HEK293 (cell line): ENCODE measurements around the gene ANKRD34B.

Experiments
- CTCF ChIA-PET: fragments of 350-600 bp; formaldehyde crosslinking; extraction: SDS; loops from one replicate; lab custom pipeline; 2021; ENCODE audit warnings: antibody characterized with exemption; lab: Yijun Ruan, JAX
- POLR2A ChIA-PET: fragments of 300-600 bp; formaldehyde crosslinking; extraction: SDS; loops from one replicate; lab custom pipeline; 2020; ENCODE audit warnings: antibody characterized with exemption, inconsistent platforms; lab: Yijun Ruan, JAX
- H3K27ac ChIP-seq: fragments of 200-500 bp; sonication (Bioruptor generic); 2 replicates; pipeline ENCODE4 v1.5.1; 2014; ENCODE audit warnings: low read depth, low read length, control low read depth, inconsistent platforms; ENCODE audit errors: extremely low read depth
- H3K36me3 ChIP-seq, 2 experiments: fragments of 200-500 bp in 1 of 2; sonication (Bioruptor generic) in 1 of 2; 1 replicate in 1 of 2; 2 replicates in 1 of 2; pipeline ENCODE4 v1.5.1; 2014 to 2017; ENCODE audit warnings: inconsistent platforms in 2 of 2, low read length in 2 of 2; ENCODE audit not compliant: control insufficient read depth in 2 of 2, insufficient read depth in 1 of 2
- H3K4me1 ChIP-seq: fragments of 200-500 bp; sonication (Bioruptor generic); 2 replicates; pipeline ENCODE4 v1.5.1; 2014; ENCODE audit warnings: mild to moderate bottlenecking, low read length, inconsistent platforms; ENCODE audit not compliant: control insufficient read depth, insufficient read depth
- H3K4me3 ChIP-seq: 2 replicates; pipeline ENCODE4 v1.5.1; 2011; ENCODE audit warnings: low read depth, mild to moderate bottlenecking, control low read depth, low read length, moderate library complexity
- H3K9me3 ChIP-seq: fragments of 200-500 bp; sonication (Bioruptor generic); 2 replicates; pipeline ENCODE4 v1.5.1; 2014; ENCODE audit warnings: low read depth, low read length, inconsistent platforms; ENCODE audit not compliant: control insufficient read depth, insufficient read depth
- BCL11A ChIP-seq: fragments of 450-650 bp; formaldehyde crosslinking; IDR thresholded peaks from 2 replicates; pipeline ENCODE4 v1.5.1; 2016; ENCODE audit warnings: low read depth, missing biosample characterization, missing genetic modification characterization
- EGR2 ChIP-seq: fragments of 450-650 bp; formaldehyde crosslinking; IDR thresholded peaks from 2 replicates; pipeline ENCODE4 v1.5.1; 2016; ENCODE audit warnings: low read depth, missing biosample characterization, missing genetic modification characterization
- GLIS1 ChIP-seq: fragments of 450-650 bp; formaldehyde crosslinking; IDR thresholded peaks from 2 replicates; pipeline ENCODE4 v1.5.1; 2016; ENCODE audit warnings: missing biosample characterization, missing genetic modification characterization
- KLF10 ChIP-seq: fragments of 450-650 bp; IDR thresholded peaks from 2 replicates; pipeline ENCODE4 v1.5.1; 2018; ENCODE audit warnings: missing biosample characterization, mild to moderate bottlenecking, missing genetic modification characterization
- OSR2 ChIP-seq: fragments of 450-650 bp; formaldehyde crosslinking; IDR thresholded peaks from 2 replicates; pipeline ENCODE4 v1.5.1; 2016; ENCODE audit warnings: missing biosample characterization, missing genetic modification characterization
- SETDB1 ChIP-seq: IDR thresholded peaks from one replicate; pipeline ENCODE4 v1.6.1; 2017; ENCODE audit warnings: mild to moderate bottlenecking, low read length, moderate library complexity, mixed read lengths; ENCODE audit not compliant: insufficient read length
- ZBTB1 ChIP-seq: fragments of 450-650 bp; formaldehyde crosslinking; IDR thresholded peaks from 2 replicates; pipeline ENCODE4 v1.5.1; 2016; ENCODE audit warnings: missing biosample characterization, missing genetic modification characterization
- ZBTB7A ChIP-seq: fragments of 450-650 bp; formaldehyde crosslinking; IDR thresholded peaks from 2 replicates; pipeline ENCODE4 v1.5.1; 2016; ENCODE audit warnings: low read depth, missing biosample characterization, missing genetic modification characterization
- ZNF133 ChIP-seq: fragments of 450-650 bp; formaldehyde crosslinking; IDR thresholded peaks from 2 replicates; pipeline ENCODE4 v1.5.1; 2016; ENCODE audit warnings: missing biosample characterization, missing genetic modification characterization
- ZNF155 ChIP-seq: fragments of 450-650 bp; formaldehyde crosslinking; IDR thresholded peaks from 2 replicates; pipeline ENCODE4 v1.5.1; 2016; ENCODE audit warnings: missing biosample characterization, missing genetic modification characterization
- ZNF184 ChIP-seq: fragments of 450-650 bp; IDR thresholded peaks from 2 replicates; pipeline ENCODE4 v1.5.1; 2018; ENCODE audit warnings: missing biosample characterization, mild to moderate bottlenecking, missing genetic modification characterization
- ZNF202 ChIP-seq: fragments of 450-650 bp; formaldehyde crosslinking; IDR thresholded peaks from 2 replicates; pipeline ENCODE4 v1.5.1; 2016; ENCODE audit warnings: missing biosample characterization, missing genetic modification characterization, borderline replicate concordance
- ZNF341 ChIP-seq: fragments of 450-650 bp; formaldehyde crosslinking; IDR thresholded peaks from 2 replicates; pipeline ENCODE4; 2016; ENCODE audit warnings: low read depth, missing biosample characterization, missing genetic modification characterization
- ZNF350 ChIP-seq: fragments of 450-650 bp; formaldehyde crosslinking; IDR thresholded peaks from 2 replicates; pipeline ENCODE4 v1.5.0; 2017; ENCODE audit warnings: missing biosample characterization, mild to moderate bottlenecking, missing genetic modification characterization
- ZNF394 ChIP-seq: fragments of 450-650 bp; formaldehyde crosslinking; IDR thresholded peaks from 2 replicates; pipeline ENCODE4 v1.5.1; 2016; ENCODE audit warnings: missing biosample characterization, missing genetic modification characterization, mild to moderate bottlenecking, moderate library complexity, borderline replicate concordance
- ZNF677 ChIP-seq: fragments of 450-650 bp; IDR thresholded peaks from 2 replicates; pipeline ENCODE4 v1.5.0; 2018; ENCODE audit warnings: missing biosample characterization, mild to moderate bottlenecking, missing genetic modification characterization, moderate library complexity
- ZNF701 ChIP-seq: fragments of 450-650 bp; formaldehyde crosslinking; IDR thresholded peaks from 2 replicates; pipeline ENCODE4 v1.5.1; 2016; ENCODE audit warnings: missing biosample characterization, missing genetic modification characterization
- ZNF777 ChIP-seq: fragments of 450-650 bp; formaldehyde crosslinking; IDR thresholded peaks from 2 replicates; pipeline ENCODE4 v1.5.1; 2017; ENCODE audit warnings: missing biosample characterization, missing genetic modification characterization, borderline replicate concordance
- TF ChIP-seq, protein P1 (sequence below): fragments of 450-650 bp; formaldehyde crosslinking; IDR thresholded peaks from 2 replicates; pipeline ENCODE4 v1.5.1; 2016; ENCODE audit warnings: missing biosample characterization, missing genetic modification characterization
- TF ChIP-seq, protein P2 (sequence below): fragments of 450-650 bp; IDR thresholded peaks from 2 replicates; pipeline ENCODE4 v1.5.1; 2018; ENCODE audit warnings: missing biosample characterization, mild to moderate bottlenecking, missing genetic modification characterization
- TF ChIP-seq, protein P3 (sequence below): fragments of 450-650 bp; formaldehyde crosslinking; IDR thresholded peaks from 2 replicates; pipeline ENCODE4 v1.5.1; 2016; ENCODE audit warnings: missing biosample characterization, missing genetic modification characterization
- TF ChIP-seq, protein P4 (sequence below): fragments of 450-650 bp; formaldehyde crosslinking; IDR thresholded peaks from 2 replicates; pipeline ENCODE4 v1.5.1; 2016; ENCODE audit warnings: missing biosample characterization, missing genetic modification characterization

The ANKRD34B gene

DNA sequence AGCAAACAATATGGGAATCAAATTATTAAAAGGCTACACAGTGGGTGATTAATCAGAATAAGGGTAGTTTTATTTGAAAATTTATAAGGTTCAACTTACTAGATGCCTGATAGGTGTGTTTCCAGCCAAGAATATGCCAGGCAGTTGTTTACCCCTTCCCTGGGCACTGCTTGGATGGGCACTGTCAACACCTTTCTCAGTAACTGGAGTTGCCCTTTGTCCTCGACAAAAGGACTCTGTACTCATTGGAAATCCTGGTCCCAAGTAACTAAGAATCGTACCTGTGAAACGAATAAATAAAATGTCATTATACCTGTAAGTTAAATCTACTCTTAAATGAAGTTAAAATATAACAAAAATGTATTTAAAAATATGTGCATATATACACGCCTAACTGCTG lies 15.0 kb downstream of the ANKRD34B start (continued):
- TF ChIP-seq, protein P1, sequence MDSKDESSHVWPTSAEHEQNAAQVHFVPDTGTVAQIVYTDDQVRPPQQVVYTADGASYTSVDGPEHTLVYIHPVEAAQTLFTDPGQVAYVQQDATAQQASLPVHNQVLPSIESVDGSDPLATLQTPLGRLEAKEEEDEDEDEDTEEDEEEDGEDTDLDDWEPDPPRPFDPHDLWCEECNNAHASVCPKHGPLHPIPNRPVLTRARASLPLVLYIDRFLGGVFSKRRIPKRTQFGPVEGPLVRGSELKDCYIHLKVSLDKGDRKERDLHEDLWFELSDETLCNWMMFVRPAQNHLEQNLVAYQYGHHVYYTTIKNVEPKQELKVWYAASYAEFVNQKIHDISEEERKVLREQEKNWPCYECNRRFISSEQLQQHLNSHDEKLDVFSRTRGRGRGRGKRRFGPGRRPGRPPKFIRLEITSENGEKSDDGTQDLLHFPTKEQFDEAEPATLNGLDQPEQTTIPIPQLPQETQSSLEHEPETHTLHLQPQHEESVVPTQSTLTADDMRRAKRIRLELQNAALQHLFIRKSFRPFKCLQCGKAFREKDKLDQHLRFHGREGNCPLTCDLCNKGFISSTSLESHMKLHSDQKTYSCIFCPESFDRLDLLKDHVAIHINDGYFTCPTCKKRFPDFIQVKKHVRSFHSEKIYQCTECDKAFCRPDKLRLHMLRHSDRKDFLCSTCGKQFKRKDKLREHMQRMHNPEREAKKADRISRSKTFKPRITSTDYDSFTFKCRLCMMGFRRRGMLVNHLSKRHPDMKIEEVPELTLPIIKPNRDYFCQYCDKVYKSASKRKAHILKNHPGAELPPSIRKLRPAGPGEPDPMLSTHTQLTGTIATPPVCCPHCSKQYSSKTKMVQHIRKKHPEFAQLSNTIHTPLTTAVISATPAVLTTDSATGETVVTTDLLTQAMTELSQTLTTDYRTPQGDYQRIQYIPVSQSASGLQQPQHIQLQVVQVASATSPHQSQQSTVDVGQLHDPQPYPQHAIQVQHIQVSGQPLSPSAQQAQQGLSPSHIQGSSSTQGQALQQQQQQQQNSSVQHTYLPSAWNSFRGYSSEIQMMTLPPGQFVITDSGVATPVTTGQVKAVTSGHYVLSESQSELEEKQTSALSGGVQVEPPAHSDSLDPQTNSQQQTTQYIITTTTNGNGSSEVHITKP (tag by site-specific recombination), result no peak
- TF ChIP-seq ZNF184 (tag by site-specific recombination) (no peak), KLF10 (tag by site-specific recombination) (no peak), BCL11A (tag by site-specific recombination) (no peak), ZNF777 (tag by site-specific recombination) (no peak)
- TF ChIP-seq, protein P2, sequence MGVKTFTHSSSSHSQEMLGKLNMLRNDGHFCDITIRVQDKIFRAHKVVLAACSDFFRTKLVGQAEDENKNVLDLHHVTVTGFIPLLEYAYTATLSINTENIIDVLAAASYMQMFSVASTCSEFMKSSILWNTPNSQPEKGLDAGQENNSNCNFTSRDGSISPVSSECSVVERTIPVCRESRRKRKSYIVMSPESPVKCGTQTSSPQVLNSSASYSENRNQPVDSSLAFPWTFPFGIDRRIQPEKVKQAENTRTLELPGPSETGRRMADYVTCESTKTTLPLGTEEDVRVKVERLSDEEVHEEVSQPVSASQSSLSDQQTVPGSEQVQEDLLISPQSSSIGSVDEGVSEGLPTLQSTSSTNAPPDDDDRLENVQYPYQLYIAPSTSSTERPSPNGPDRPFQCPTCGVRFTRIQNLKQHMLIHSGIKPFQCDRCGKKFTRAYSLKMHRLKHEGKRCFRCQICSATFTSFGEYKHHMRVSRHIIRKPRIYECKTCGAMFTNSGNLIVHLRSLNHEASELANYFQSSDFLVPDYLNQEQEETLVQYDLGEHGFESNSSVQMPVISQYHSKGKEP (tag by site-specific recombination), result no peak

DNA sequence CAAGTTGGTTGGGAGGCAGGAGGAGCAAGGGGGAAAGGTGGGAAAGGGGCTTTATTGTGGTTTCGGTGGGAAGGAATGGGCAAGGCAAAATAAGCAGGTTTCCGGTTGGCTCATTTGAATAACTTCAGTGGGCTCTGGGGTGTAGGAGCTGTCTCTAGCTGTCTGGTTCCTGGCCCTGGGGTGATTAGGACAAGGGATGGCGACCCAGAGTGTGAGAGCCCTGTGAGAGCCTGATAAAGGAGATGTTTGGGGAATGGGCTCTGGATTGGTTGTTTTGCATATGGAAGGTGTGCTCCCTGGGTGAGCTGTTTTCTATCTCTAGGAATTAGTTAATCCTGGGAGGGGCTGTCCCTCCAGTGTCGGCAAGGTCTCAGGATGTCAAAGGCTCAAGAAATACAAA lies 15.4 kb downstream of the ANKRD34B start:
- ChIA-PET POLR2A (no interaction called here), CTCF (no interaction called here)
- no peak overlapping the region for H3K4me3 ChIP-seq
- no peak for TF ChIP-seq GLIS1 (tag by site-specific recombination)
- no peak for TF ChIP-seq ZNF133
- TF ChIP-seq ZBTB1 (tag by site-specific recombination), result no peak
- TF ChIP-seq ZNF394 (tag by site-specific recombination), result no peak
- no peak for TF ChIP-seq ZNF155 (tag by site-specific recombination)
- no peak for TF ChIP-seq KLF10 (tag by site-specific recombination)
- TF ChIP-seq EGR2 (tag by site-specific recombination), result no peak
- TF ChIP-seq ZNF341 (tag by site-specific recombination), result no peak
- TF ChIP-seq ZNF202, result no peak
- no peak for TF ChIP-seq SETDB1
- TF ChIP-seq, all 188 proteins: peak for 0
- H3K27ac ChIP-seq, result no peak overlapping the region
- no peaks in the 10 kb centered on the region for H3K36me3 ChIP-seq
- H3K9me3 ChIP-seq, result no peaks in the 10 kb centered on the region
- H3K4me1 ChIP-seq, result peaks cover 7% of the 10 kb centered on the region; the same call in 1 of the 2 replicates

DNA sequence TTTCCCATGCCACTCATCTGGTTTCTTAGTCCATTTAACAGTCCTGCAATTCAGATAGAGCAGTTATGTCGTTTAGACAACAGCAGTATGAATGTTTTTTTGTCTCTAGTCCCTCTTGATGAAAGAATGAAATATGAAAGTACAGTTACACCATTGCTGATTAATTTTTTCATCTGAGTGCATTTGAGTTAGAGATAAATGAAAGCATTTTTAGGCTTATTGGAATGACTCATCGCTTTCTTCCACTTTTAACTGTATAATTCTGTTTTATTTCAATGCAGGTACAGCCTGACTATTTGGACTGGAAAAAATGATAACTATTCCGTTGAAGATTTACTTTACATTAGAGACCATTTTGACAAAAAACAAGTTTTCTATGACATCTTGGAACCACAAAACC lies 28.7 kb downstream of the ANKRD34B start:
- H3K27ac ChIP-seq, result no peak overlapping the region
- H3K36me3 ChIP-seq, result no peaks in the 10 kb centered on the region
- H3K4me3 ChIP-seq, result no peak overlapping the region
- POLR2A ChIA-PET, result no interaction called here
- no peaks in the 10 kb centered on the region for H3K4me1 ChIP-seq
- no peaks in the 10 kb centered on the region for H3K9me3 ChIP-seq
- CTCF ChIA-PET, result no interaction called here
- no peak for TF ChIP-seq ZNF701
- TF ChIP-seq, protein P3, sequence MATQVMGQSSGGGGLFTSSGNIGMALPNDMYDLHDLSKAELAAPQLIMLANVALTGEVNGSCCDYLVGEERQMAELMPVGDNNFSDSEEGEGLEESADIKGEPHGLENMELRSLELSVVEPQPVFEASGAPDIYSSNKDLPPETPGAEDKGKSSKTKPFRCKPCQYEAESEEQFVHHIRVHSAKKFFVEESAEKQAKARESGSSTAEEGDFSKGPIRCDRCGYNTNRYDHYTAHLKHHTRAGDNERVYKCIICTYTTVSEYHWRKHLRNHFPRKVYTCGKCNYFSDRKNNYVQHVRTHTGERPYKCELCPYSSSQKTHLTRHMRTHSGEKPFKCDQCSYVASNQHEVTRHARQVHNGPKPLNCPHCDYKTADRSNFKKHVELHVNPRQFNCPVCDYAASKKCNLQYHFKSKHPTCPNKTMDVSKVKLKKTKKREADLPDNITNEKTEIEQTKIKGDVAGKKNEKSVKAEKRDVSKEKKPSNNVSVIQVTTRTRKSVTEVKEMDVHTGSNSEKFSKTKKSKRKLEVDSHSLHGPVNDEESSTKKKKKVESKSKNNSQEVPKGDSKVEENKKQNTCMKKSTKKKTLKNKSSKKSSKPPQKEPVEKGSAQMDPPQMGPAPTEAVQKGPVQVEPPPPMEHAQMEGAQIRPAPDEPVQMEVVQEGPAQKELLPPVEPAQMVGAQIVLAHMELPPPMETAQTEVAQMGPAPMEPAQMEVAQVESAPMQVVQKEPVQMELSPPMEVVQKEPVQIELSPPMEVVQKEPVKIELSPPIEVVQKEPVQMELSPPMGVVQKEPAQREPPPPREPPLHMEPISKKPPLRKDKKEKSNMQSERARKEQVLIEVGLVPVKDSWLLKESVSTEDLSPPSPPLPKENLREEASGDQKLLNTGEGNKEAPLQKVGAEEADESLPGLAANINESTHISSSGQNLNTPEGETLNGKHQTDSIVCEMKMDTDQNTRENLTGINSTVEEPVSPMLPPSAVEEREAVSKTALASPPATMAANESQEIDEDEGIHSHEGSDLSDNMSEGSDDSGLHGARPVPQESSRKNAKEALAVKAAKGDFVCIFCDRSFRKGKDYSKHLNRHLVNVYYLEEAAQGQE (tag by site-specific recombination), result no peak
- TF ChIP-seq ZBTB7A, result no peak
- TF ChIP-seq, protein P4, sequence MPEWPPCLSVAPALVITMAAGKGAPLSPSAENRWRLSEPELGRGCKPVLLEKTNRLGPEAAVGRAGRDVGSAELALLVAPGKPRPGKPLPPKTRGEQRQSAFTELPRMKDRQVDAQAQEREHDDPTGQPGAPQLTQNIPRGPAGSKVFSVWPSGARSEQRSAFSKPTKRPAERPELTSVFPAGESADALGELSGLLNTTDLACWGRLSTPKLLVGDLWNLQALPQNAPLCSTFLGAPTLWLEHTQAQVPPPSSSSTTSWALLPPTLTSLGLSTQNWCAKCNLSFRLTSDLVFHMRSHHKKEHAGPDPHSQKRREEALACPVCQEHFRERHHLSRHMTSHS (tag by site-specific recombination), result no peak
- TF ChIP-seq OSR2 (tag by site-specific recombination), result no peak
- no peak for TF ChIP-seq ZNF350 (tag by site-specific recombination)
- TF ChIP-seq ZNF677, result no peak
